Trophoblast cell (in vitro differentiated cells and primary cell): ENCODE data around the gene SLC38A8.

ENCODE experiments used
- DNase-seq, 2 donors: peaks; one replicate each; pipeline ENCODE4 v3.0.0-alpha.2; 2016
- H2AFZ ChIP-seq: 2 replicates; pipeline ENCODE4 v1.6.1; 2013; ENCODE audit warnings: low read length, moderate library complexity, mild to moderate bottlenecking; ENCODE audit not compliant: insufficient read depth, poor library complexity
- H2AK5ac ChIP-seq: 2 replicates; pipeline ENCODE4 v1.6.1; 2013; ENCODE audit warnings: mild to moderate bottlenecking, low read length
- H2BK120ac ChIP-seq: 2 replicates; pipeline ENCODE4 v1.6.1; 2013; ENCODE audit warnings: low read length, mild to moderate bottlenecking, moderate library complexity; ENCODE audit not compliant: insufficient read depth, poor library complexity
- H2BK12ac ChIP-seq: 2 replicates; pipeline ENCODE4 v1.6.1; 2013; ENCODE audit warnings: mild to moderate bottlenecking, low read length, moderate library complexity
- H2BK5ac ChIP-seq: 2 replicates; pipeline ENCODE4 v1.6.1; 2013; ENCODE audit warnings: low read length, low read depth, moderate library complexity, mild to moderate bottlenecking; ENCODE audit not compliant: poor library complexity
- H3K14ac ChIP-seq: 2 replicates; pipeline ENCODE4 v1.6.1; 2013; ENCODE audit warnings: mild to moderate bottlenecking, low read length
- H3K18ac ChIP-seq: 2 replicates; pipeline ENCODE4 v1.6.1; 2013; ENCODE audit warnings: mild to moderate bottlenecking, low read length
- H3K23ac ChIP-seq: 2 replicates; pipeline ENCODE4 v1.6.1; 2013; ENCODE audit warnings: low read length
- H3K27ac ChIP-seq: 2 replicates; pipeline ENCODE4 v1.5.1; 2013; ENCODE audit warnings: low read depth, mild to moderate bottlenecking, inconsistent platforms, low read length, moderate library complexity
- H3K27me3 ChIP-seq: 2 replicates; pipeline ENCODE4 v1.6.1; 2013; ENCODE audit warnings: inconsistent platforms, mild to moderate bottlenecking, low read length, moderate library complexity; ENCODE audit not compliant: insufficient read depth
- H3K36me3 ChIP-seq, 2 experiments: 1 replicate in 1 of 2; 2 replicates in 1 of 2; pipeline ENCODE4 v1.6.1; 2013; ENCODE audit warnings: low read length in 2 of 2, mild to moderate bottlenecking in 2 of 2, moderate library complexity in 1 of 2; ENCODE audit not compliant: insufficient read depth in 2 of 2, control insufficient read depth in 1 of 2
- H3K4ac ChIP-seq: 2 replicates; pipeline ENCODE4 v1.6.1; 2013; ENCODE audit warnings: low read depth, mild to moderate bottlenecking, low read length, moderate library complexity
- H3K4me1 ChIP-seq, 2 experiments: 1 replicate in 1 of 2; 2 replicates in 1 of 2; pipeline ENCODE4 v1.6.1; 2013; ENCODE audit warnings: low read length in 2 of 2, mild to moderate bottlenecking in 2 of 2, moderate library complexity in 1 of 2; ENCODE audit not compliant: insufficient read depth in 2 of 2, control insufficient read depth in 1 of 2
- H3K4me2 ChIP-seq: 2 replicates; pipeline ENCODE4 v1.6.1; 2013; ENCODE audit warnings: inconsistent platforms, mild to moderate bottlenecking, low read length, moderate library complexity
- H3K4me3 ChIP-seq: 2 replicates; pipeline ENCODE4 v1.5.1; 2013; ENCODE audit warnings: mild to moderate bottlenecking, low read depth, low read length, inconsistent platforms
- H3K79me1 ChIP-seq: one replicate; pipeline ENCODE4 v1.6.1; 2013; ENCODE audit warnings: low read length
- H3K79me2 ChIP-seq: 2 replicates; pipeline ENCODE4 v1.6.1; 2013; ENCODE audit warnings: low read length, mild to moderate bottlenecking; ENCODE audit not compliant: control insufficient read depth, insufficient read depth, poor library complexity
- H3K9ac ChIP-seq: 2 replicates; pipeline ENCODE4 v1.6.1; 2013; ENCODE audit warnings: mild to moderate bottlenecking, low read length
- H3K9me3 ChIP-seq: 2 replicates; pipeline ENCODE4 v1.6.1; 2013; ENCODE audit warnings: low read depth, mild to moderate bottlenecking, control low read depth, inconsistent platforms, low read length; ENCODE audit not compliant: insufficient read depth
- H4K12ac ChIP-seq: 2 replicates; pipeline ENCODE4 v1.6.1; 2013; ENCODE audit warnings: low read depth, mild to moderate bottlenecking, low read length, moderate library complexity
- H4K8ac ChIP-seq: 2 replicates; pipeline ENCODE4 v1.6.1; 2013; ENCODE audit warnings: low read depth, mild to moderate bottlenecking, low read length, moderate library complexity
- H4K91ac ChIP-seq: one replicate; pipeline ENCODE4 v1.6.1; 2013; ENCODE audit warnings: low read depth, mild to moderate bottlenecking, low read length, moderate library complexity
- WGBS: extraction: QIAGEN DNeasy Blood & Tissue Kit; methylation state at CpG from one replicate; pipeline ENCODE4 v1.1.7; 2013; ENCODE audit warnings: missing lambda C conversion rate; ENCODE audit not compliant: insufficient read length, insufficient coverage; ENCODE audit errors: extremely low coverage; 5-methylcytosine and 5-hydroxymethylcytosine counted together

SLC38A8 gene

DNA sequence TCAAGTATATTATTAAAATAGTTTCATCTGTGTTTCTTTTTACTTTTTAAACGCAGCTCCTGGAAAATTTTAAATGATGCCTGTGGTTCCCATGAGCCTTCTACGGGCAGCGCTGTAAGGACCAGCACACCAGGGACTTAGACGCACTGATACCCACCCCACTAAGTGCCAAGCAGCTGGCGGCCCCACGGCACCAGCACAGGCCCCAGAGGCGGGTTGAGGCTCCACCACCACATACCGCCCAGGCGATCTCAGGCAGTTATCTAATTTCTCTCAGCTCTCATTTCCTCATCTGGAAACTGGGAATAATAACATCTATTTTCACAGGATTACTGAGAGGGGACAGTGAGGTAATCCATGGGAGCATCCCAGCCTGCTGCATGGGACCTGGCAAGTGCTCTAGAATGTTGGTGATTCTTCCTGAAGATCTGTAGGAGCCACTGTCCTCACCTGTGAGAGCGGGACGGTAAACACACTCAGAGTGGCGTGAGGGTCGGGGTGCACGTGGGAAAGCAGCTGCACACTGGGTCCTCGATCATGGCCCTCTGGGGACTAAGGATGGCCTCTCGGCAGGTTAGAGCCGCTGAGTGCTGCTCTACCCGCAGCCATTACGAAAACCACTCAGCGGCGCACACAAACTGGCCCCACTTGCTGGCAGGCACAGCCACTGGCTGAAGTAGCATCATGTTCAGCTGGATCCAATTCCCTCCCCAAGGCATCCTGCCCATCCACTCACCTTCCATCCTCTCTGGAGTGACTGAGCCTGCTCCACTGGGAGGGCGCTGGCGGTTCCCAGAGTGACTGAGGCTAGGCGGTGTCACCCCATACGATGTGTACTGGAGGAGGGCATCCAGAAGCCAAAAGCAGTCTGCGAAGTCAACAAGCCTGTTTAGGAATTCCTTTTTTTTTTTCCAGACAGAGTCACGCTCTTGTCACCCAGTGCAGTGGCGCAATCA lies 17.6 kb upstream of the SLC38A8 start:
- Histone ChIP-seq H3K14ac (no peak overlapping the region), H4K8ac (no peak overlapping the region), H2BK5ac (no peak overlapping the region), H4K91ac (no peak overlapping the region), H3K9me3 (peaks cover 2% of the 10 kb centered on the region), H3K4me1 (peaks cover 0 to 6% of the 10 kb centered on the region in 2 experiments), H3K23ac (no peak overlapping the region), H2AFZ (no peak overlapping the region), H3K18ac (no peak overlapping the region), H2BK120ac (no peak overlapping the region), H3K36me3 (peaks cover 49 to 55% of the 10 kb centered on the region in 2 experiments), H2AK5ac (no peak overlapping the region), H3K4me3 (no peak overlapping the region), H3K27ac (no peak overlapping the region), H3K4me2 (no peak overlapping the region), H3K9ac (no peak overlapping the region), H2BK12ac (no peak overlapping the region), H3K27me3 (no peaks in the 10 kb centered on the region), H3K79me2 (no peaks in the 10 kb centered on the region), H4K12ac (no peak overlapping the region), H3K79me1 (no peaks in the 10 kb centered on the region), H3K4ac (no peak overlapping the region)
- DNase-seq: no peak
- WGBS: no CpG with 5 or more reads among the region's 28 CpGs

DNA sequence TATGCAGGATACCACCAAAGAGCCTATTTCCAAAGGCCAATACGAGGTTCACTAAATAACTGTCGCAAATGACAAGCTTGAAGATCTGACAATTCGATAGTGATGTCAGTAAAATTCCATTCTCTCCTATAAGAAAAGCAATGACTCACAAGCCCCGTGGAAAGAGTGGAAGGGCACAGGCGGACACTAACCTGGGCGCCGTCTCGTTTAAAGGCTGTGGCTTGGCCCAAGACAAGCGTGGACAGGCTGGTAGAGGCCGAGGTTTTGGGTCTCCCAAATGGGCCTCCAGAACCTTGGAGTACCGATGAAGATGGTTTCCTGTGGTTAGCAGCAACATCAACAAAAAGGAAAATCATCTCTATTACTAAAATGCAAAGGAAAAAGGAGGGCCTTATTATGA lies 16.5 kb upstream of the SLC38A8 start:
- Histone ChIP-seq H4K12ac (no peak overlapping the region), H4K8ac (no peak overlapping the region), H2AFZ (no peak overlapping the region), H3K14ac (no peak overlapping the region), H3K79me2 (no peaks in the 10 kb centered on the region), H3K36me3 (peaks cover 59 to 65% of the 10 kb centered on the region in 2 experiments), H3K4ac (no peak overlapping the region), H2AK5ac (no peak overlapping the region), H3K27me3 (no peaks in the 10 kb centered on the region), H2BK5ac (no peak overlapping the region), H3K9ac (no peak overlapping the region), H3K4me3 (no peak overlapping the region), H3K23ac (no peak overlapping the region), H3K27ac (no peak overlapping the region), H4K91ac (no peak overlapping the region), H3K4me1 (peaks cover 0 to 6% of the 10 kb centered on the region in 2 experiments), H2BK120ac (no peak overlapping the region), H3K9me3 (peaks cover 2% of the 10 kb centered on the region), H3K4me2 (no peak overlapping the region), H2BK12ac (no peak overlapping the region), H3K18ac (no peak overlapping the region), H3K79me1 (no peaks in the 10 kb centered on the region)
- no peak for DNase-seq
- WGBS: no CpG with 5 or more reads among the region's 11 CpGs

DNA sequence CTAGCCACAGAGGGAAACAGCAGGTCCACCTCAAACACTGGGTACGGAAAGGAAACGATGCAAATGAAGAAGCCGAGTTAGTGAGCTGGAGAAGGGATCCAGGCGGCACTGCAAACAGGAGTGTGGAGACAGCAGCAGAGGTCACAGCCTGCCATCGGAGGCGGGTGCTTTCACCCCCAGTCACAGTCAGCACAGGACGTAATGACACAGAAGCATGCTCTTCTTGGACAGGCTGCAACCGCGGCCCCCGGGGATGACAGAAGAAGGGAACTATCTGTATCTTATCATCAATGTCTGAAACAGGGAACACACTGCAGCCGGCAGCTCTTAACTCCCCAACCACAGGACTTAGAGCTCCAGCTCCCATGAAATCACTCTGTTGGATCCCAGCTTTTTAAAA lies 16.1 kb upstream of the SLC38A8 start:
- Histone ChIP-seq H2AFZ (no peak overlapping the region), H3K79me1 (no peaks in the 10 kb centered on the region), H3K4ac (no peak overlapping the region), H3K36me3 (peaks cover 61 to 67% of the 10 kb centered on the region in 2 experiments), H3K23ac (no peak overlapping the region), H2BK5ac (no peak overlapping the region), H3K4me3 (no peak overlapping the region), H4K12ac (no peak overlapping the region), H2AK5ac (no peak overlapping the region), H2BK120ac (no peak overlapping the region), H4K8ac (no peak overlapping the region), H3K18ac (no peak overlapping the region), H2BK12ac (no peak overlapping the region), H3K79me2 (no peaks in the 10 kb centered on the region), H3K14ac (no peak overlapping the region), H3K4me1 (peaks cover 0 to 6% of the 10 kb centered on the region in 2 experiments), H3K4me2 (no peak overlapping the region), H3K9ac (no peak overlapping the region), H4K91ac (no peak overlapping the region), H3K27ac (no peak overlapping the region), H3K27me3 (no peaks in the 10 kb centered on the region), H3K9me3 (peaks cover 2% of the 10 kb centered on the region)
- no CpG with 5 or more reads among the region's 11 CpGs for WGBS
- DNase-seq: no peak

DNA sequence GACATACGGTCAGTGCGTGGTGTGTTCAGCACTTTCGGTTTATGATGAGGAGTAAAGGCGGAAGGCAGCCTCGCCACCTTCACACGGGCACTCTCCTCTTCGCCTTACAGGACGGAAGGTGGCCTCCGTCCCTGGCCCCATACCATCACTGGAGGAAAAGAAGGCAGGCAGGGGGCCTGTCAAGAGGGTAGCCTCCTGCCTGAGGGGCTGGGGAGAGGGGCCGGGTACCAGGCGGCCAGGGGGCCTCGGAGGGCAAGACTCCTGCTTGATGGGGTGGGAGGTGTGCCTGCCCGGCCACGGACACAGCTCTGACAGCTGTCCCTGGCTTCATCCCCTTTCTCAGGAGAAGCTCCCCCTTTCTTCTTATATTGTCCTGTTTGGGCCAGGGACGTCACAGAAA lies 15.6 kb upstream of the SLC38A8 start:
- Histone ChIP-seq H3K18ac (no peak overlapping the region), H3K14ac (no peak overlapping the region), H4K8ac (no peak overlapping the region), H2BK5ac (no peak overlapping the region), H3K23ac (no peak overlapping the region), H3K27me3 (no peaks in the 10 kb centered on the region), H3K4ac (no peak overlapping the region), H3K27ac (no peak overlapping the region), H3K9me3 (peaks cover 2% of the 10 kb centered on the region), H2AK5ac (no peak overlapping the region), H3K9ac (no peak overlapping the region), H4K91ac (no peak overlapping the region), H4K12ac (no peak overlapping the region), H3K4me1 (peaks cover 0 to 6% of the 10 kb centered on the region in 2 experiments), H2BK12ac (no peak overlapping the region), H3K4me3 (no peak overlapping the region), H3K4me2 (no peak overlapping the region), H3K79me2 (no peaks in the 10 kb centered on the region), H3K36me3 (peaks cover 63 to 70% of the 10 kb centered on the region in 2 experiments), H2BK120ac (no peak overlapping the region), H2AFZ (no peak overlapping the region), H3K79me1 (no peaks in the 10 kb centered on the region)
- no peak for DNase-seq
- WGBS: no CpG with 5 or more reads among the region's 15 CpGs
